Activated B cell treated with CpG ODN at 0.5 μM for 24 hours (primary cell): ENCODE data around the gene CCND2. TPM values are rescaled to one million over a fixed set of nuclear protein-coding genes. Genes with fewer than 3 reads are reported as not detected.

Experiments used
- ATAC-seq: fragments of 200-7000 bp; cut with Tn5 transposase; one replicate; pipeline ENCODE4 v1.10.0; 2021; ENCODE audit warnings: low read depth, mild to moderate bottlenecking, moderate library complexity
- CTCF ChIA-PET: fragments of 350-600 bp; sonication (Branson Sonifier 250); formaldehyde crosslinking; loops from one replicate; lab custom pipeline; 2021; ENCODE audit warnings: antibody characterized with exemption; lab: Charles Lee
- POLR2A ChIA-PET: fragments of 350-600 bp; sonication (Branson Sonifier 250); formaldehyde crosslinking; loops from one replicate; lab custom pipeline; 2021; ENCODE audit warnings: antibody characterized with exemption; lab: Charles Lee
- DNase-seq: peaks from one replicate; pipeline ENCODE4 v3.0.0; 2022
- H3K27ac Mint-ChIP-seq: one replicate; pipeline ENCODE4 v1.8.0; 2020; ENCODE audit warnings: mixed read lengths
- H3K27me3 Mint-ChIP-seq: one replicate; pipeline ENCODE4 v1.8.0; 2021; ENCODE audit warnings: mixed read lengths
- H3K36me3 Mint-ChIP-seq: one replicate; pipeline ENCODE4 v1.8.0; 2021; ENCODE audit warnings: low read depth, mixed read lengths
- H3K4me1 Mint-ChIP-seq: one replicate; pipeline ENCODE4 v1.8.0; 2021; ENCODE audit warnings: mixed read lengths
- H3K4me3 Mint-ChIP-seq: one replicate; pipeline ENCODE4 v1.8.0; 2020; ENCODE audit warnings: mild to moderate bottlenecking, mixed read lengths
- H3K9me3 Mint-ChIP-seq: one replicate; pipeline ENCODE4 v1.8.0; 2020; ENCODE audit warnings: mixed read lengths
- intact Hi-C: fragments of 100-400 bp; cut with micrococcal nuclease; formaldehyde crosslinking; loops from one replicate; pipeline ENCODE4 v1.15.1; 2024
- total RNA-seq: library from RNA; stranded (reverse); gene quantifications from 2 replicates; pipeline ENCODE4 v1.2.3, GENCODE V29; 2022
- TF ChIP-seq, protein P1 (sequence below): fragments of 200-600 bp; IDR thresholded peaks from one replicate; pipeline ENCODE4 v1.8.0; 2022; ENCODE audit warnings: antibody characterized with exemption, mild to moderate bottlenecking

The CCND2 gene
- total RNA-seq, 1 donor from 2014 or later, result 237 TPM

DNA sequence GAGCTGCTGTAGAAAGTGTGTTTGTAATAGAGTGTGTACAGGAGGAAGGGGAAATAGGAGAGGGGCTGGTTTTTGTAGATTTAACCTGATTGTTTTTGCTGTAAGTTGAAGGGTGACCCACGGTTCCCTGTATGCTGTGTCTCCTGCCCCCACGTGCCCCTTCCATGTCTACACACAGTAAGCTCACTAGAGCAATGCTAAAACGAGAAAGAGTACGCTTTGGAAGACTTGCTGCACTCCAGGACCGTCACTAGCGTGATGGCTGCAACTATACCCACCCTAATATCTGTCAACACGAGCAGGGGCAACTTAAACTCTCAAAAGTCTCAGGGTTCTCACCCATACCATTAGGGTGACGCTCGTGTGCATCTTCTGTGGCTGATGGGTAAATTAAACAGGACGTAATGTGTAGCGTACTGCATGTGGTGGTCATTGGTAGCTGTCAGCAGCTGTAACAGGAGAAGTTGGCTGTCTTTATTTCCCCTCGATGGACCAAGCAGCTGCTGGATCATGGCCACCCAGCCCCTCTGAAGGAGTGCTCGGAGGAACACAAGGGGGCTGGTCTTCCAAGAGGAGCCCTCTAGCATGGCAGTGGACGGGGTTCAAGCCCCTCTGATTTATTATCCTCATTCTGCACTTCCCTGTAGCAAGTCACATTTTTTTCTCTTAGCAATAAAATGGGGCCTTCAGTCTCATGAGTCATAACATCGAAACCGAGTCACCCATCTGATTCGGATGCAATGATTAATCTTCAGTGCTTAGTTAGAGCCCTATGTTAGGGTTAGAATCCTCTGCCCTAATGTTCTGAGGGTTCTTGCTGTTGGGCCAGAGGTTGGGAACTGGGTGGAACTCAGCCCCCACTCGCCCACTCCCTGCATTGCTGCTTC, 14.0 kb downstream of the CCND2 start:
- peaks cover 91% of the 10 kb centered on the region for H3K36me3 Mint-ChIP-seq
- TF ChIP-seq, protein P1, sequence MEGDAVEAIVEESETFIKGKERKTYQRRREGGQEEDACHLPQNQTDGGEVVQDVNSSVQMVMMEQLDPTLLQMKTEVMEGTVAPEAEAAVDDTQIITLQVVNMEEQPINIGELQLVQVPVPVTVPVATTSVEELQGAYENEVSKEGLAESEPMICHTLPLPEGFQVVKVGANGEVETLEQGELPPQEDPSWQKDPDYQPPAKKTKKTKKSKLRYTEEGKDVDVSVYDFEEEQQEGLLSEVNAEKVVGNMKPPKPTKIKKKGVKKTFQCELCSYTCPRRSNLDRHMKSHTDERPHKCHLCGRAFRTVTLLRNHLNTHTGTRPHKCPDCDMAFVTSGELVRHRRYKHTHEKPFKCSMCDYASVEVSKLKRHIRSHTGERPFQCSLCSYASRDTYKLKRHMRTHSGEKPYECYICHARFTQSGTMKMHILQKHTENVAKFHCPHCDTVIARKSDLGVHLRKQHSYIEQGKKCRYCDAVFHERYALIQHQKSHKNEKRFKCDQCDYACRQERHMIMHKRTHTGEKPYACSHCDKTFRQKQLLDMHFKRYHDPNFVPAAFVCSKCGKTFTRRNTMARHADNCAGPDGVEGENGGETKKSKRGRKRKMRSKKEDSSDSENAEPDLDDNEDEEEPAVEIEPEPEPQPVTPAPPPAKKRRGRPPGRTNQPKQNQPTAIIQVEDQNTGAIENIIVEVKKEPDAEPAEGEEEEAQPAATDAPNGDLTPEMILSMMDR, result no peak
- no peaks in the 10 kb centered on the region for H3K27me3 Mint-ChIP-seq
- peak overlapping the region; percentile 41 for H3K27ac Mint-ChIP-seq
- H3K4me1 Mint-ChIP-seq, result peaks cover 46% of the 10 kb centered on the region
- ChIA-PET POLR2A (interaction anchor here (0.8 to 1.9 kb wide), 2 partner anchors 11 to 180 kb away, joined by 6 to 7 read pairs; no protein-coding TSS in a partner anchor), CTCF (interaction anchor here (1.0 to 1.4 kb wide), 2 partner anchors 11 to 180 kb away, joined by 3 to 4 read pairs; no protein-coding TSS in a partner anchor)
- ATAC-seq (peak; percentile 12), DNase-seq (no peak)
- H3K4me3 Mint-ChIP-seq, result no peak overlapping the region
- no peaks in the 10 kb centered on the region for H3K9me3 Mint-ChIP-seq
- intact Hi-C loops, result no loop called here

- ChIA-PET POLR2A (no interaction called here), CTCF (interaction anchor here (1.2 to 1.4 kb wide), 3 partner anchors 12 to 294 kb away, joined by 3 to 6 read pairs (median 3); no protein-coding TSS in a partner anchor)
- ATAC-seq (no peak), DNase-seq (no peak)
- TF ChIP-seq, protein P1, result no peak
- Mint-ChIP-seq H3K27me3 (no peaks in the 10 kb centered on the region), H3K36me3 (peaks cover 90% of the 10 kb centered on the region), H3K4me3 (no peak overlapping the region), H3K27ac (peak overlapping the region; percentile 50), H3K9me3 (no peaks in the 10 kb centered on the region), H3K4me1 (peaks cover 46% of the 10 kb centered on the region)
- intact Hi-C loops, result no loop called here
These were observed 15.0 kb downstream of the CCND2 start for GRCh38 chr12:4288296-4289131.

- H3K4me3 Mint-ChIP-seq, result no peak overlapping the region
- H3K36me3 Mint-ChIP-seq, result peaks cover 88% of the 10 kb centered on the region
- H3K9me3 Mint-ChIP-seq, result no peaks in the 10 kb centered on the region
- ChIA-PET CTCF (interaction anchor here (0.6 to 1.2 kb wide), 4 partner anchors 12 to 295 kb away, joined by 3 to 6 read pairs (median 3); no protein-coding TSS in a partner anchor), POLR2A (no interaction called here)
- peak overlapping the region; percentile 50 for H3K27ac Mint-ChIP-seq
- ATAC-seq (no peak), DNase-seq (no peak)
- intact Hi-C loops, result no loop called here
- TF ChIP-seq, protein P1, result no peak
- peaks cover 46% of the 10 kb centered on the region for H3K4me1 Mint-ChIP-seq
- no peaks in the 10 kb centered on the region for H3K27me3 Mint-ChIP-seq
These were observed 15.8 kb downstream of the CCND2 start for GRCh38 chr12:4289231-4289878.

- intact Hi-C loops, result no loop called here
- ChIA-PET CTCF (interaction anchor here (0.6 to 1.2 kb wide), 4 partner anchors 13 to 296 kb away, joined by 3 to 6 read pairs (median 3); no protein-coding TSS in a partner anchor), POLR2A (no interaction called here)
- Mint-ChIP-seq H3K4me1 (peaks cover 46% of the 10 kb centered on the region), H3K36me3 (peaks cover 88% of the 10 kb centered on the region), H3K9me3 (no peaks in the 10 kb centered on the region), H3K4me3 (no peak overlapping the region), H3K27ac (no peak overlapping the region), H3K27me3 (no peaks in the 10 kb centered on the region)
- TF ChIP-seq, protein P1, result no peak
- ATAC-seq (no peak), DNase-seq (no peak)
These were observed 16.6 kb downstream of the CCND2 start for GRCh38 chr12:4289998-4290790.
